ENCODE data around the gene UNKL.

GRCh38 chr16:1361685-1362360 lies 52.7 kb downstream of the UNKL start:
- TF ChIP-seq POLR2AphosphoS5 (IDR thresholded peaks at IDR 0.05; ENCODE audit: low read depth, low read length) (no peak), EZH2 (IDR thresholded peaks at IDR 0.05; ENCODE audit: low read depth, low read length, severe bottlenecking) (no peak), POLR2A (IDR thresholded peaks at IDR 0.05; ENCODE audit: control extremely low read depth in 1 of 2, low read depth in 2 of 2, low read length in 2 of 2) (no peak), CTCF (IDR thresholded peaks at IDR 0.05; ENCODE audit: control extremely low read depth in 1 of 3, insufficient read depth in 1 of 3, low read depth in 1 of 3, low read length in 3 of 3) (no peak), SUZ12 (IDR thresholded peaks at IDR 0.05; ENCODE audit: low read length) (no peak), KDM1A (IDR thresholded peaks at IDR 0.05; ENCODE audit: borderline replicate concordance, low read length) (no peak), YY1 (IDR thresholded peaks at IDR 0.05; ENCODE audit: low read depth, low read length) (no peak), ATF2 (IDR thresholded peaks at IDR 0.05; ENCODE audit: low read length) (no peak), SIN3A (conservative IDR thresholded peaks at IDR 0.05 in 1 of 2, IDR thresholded peaks at IDR 0.05 in 1 of 2; ENCODE audit: low read depth in 1 of 2, low read length in 2 of 2) (no peak), ZNF274 (IDR thresholded peaks at IDR 0.05; ENCODE audit: borderline replicate concordance, extremely low read depth, low read length) (no peak), EP300 (IDR thresholded peaks at IDR 0.05; ENCODE audit: borderline replicate concordance in 1 of 2, low read depth in 2 of 2, low read length in 2 of 2) (no peak), ATF3 (IDR thresholded peaks at IDR 0.05; ENCODE audit: insufficient read depth, low read depth, low read length) (no peak), TAF1 (IDR thresholded peaks at IDR 0.05; ENCODE audit: low read depth, low read length) (no peak), RAD21 (IDR thresholded peaks at IDR 0.05 in 1 of 2, conservative IDR thresholded peaks at IDR 0.05 in 1 of 2; ENCODE audit: low read depth in 2 of 2, low read length in 2 of 2) (no peak)
